Stimulated activated naive CD8-positive, alpha-beta T cell treated with anti-CD3 and anti-CD28 coated beads, Interleukin-15, Interleukin-2, amounts not matched to agents 100 ng/mL and 50 ng/mL, for 24 hours (primary cell): ENCODE measurements around the gene HS3ST3B1.
A peak's percentile ranks its signal among the peaks of the same experiment; 100 is the strongest.

Experiments used
- H3K27ac Mint-ChIP-seq: one replicate; pipeline ENCODE4 v1.8.0; 2021; ENCODE audit warnings: mild to moderate bottlenecking, mixed read lengths
- H3K27me3 Mint-ChIP-seq: one replicate; pipeline ENCODE4 v1.8.0; 2021; ENCODE audit warnings: mixed read lengths
- H3K36me3 Mint-ChIP-seq: one replicate; pipeline ENCODE4 v1.8.0; 2021; ENCODE audit warnings: low read depth, mixed read lengths
- H3K4me1 Mint-ChIP-seq: one replicate; pipeline ENCODE4 v1.8.0; 2021; ENCODE audit warnings: low read depth, mixed read lengths
- H3K4me3 Mint-ChIP-seq: one replicate; pipeline ENCODE4 v1.8.0; 2021; ENCODE audit warnings: mild to moderate bottlenecking, mixed read lengths
- H3K9me3 Mint-ChIP-seq: one replicate; pipeline ENCODE4 v1.8.0; 2021; ENCODE audit warnings: mixed read lengths

The HS3ST3B1 gene

GRCh38 chr17:14321980-14322776 is 21.3 kb downstream of the HS3ST3B1 start:
- Mint-ChIP-seq H3K9me3 (peaks cover 4% of the 10 kb centered on the region), H3K27me3 (no peaks in the 10 kb centered on the region), H3K36me3 (peaks cover 14% of the 10 kb centered on the region), H3K27ac (peak overlapping the region; percentile 85), H3K4me1 (peaks cover 75% of the 10 kb centered on the region), H3K4me3 (peak overlapping the region; percentile 25)

- H3K4me1 Mint-ChIP-seq: peaks cover 75% of the 10 kb centered on the region
- H3K27ac Mint-ChIP-seq: no peak overlapping the region
- peaks cover 4% of the 10 kb centered on the region for H3K9me3 Mint-ChIP-seq
- no peak overlapping the region for H3K4me3 Mint-ChIP-seq
- H3K36me3 Mint-ChIP-seq: peaks cover 21% of the 10 kb centered on the region
- no peaks in the 10 kb centered on the region for H3K27me3 Mint-ChIP-seq
Measured at GRCh38 chr17:14323522-14323981, 22.7 kb downstream of the HS3ST3B1 start.

GRCh38 chr17:14325618-14326167 is 24.8 kb downstream of the HS3ST3B1 start:
- H3K4me1 Mint-ChIP-seq: peaks cover 75% of the 10 kb centered on the region
- no peak overlapping the region for H3K4me3 Mint-ChIP-seq
- peaks cover 21% of the 10 kb centered on the region for H3K36me3 Mint-ChIP-seq
- no peaks in the 10 kb centered on the region for H3K27me3 Mint-ChIP-seq
- no peak overlapping the region for H3K27ac Mint-ChIP-seq
- H3K9me3 Mint-ChIP-seq: peaks cover 4% of the 10 kb centered on the region

GRCh38 chr17:14329900-14330491 is 29.1 kb downstream of the HS3ST3B1 start:
- Mint-ChIP-seq H3K27ac (no peak overlapping the region), H3K27me3 (no peaks in the 10 kb centered on the region), H3K9me3 (peaks cover 4% of the 10 kb centered on the region), H3K36me3 (peaks cover 17% of the 10 kb centered on the region), H3K4me1 (peaks cover 83% of the 10 kb centered on the region), H3K4me3 (no peak overlapping the region)

- peaks cover 85% of the 10 kb centered on the region for H3K4me1 Mint-ChIP-seq
- peaks cover 17% of the 10 kb centered on the region for H3K36me3 Mint-ChIP-seq
- H3K27me3 Mint-ChIP-seq: no peaks in the 10 kb centered on the region
- H3K27ac Mint-ChIP-seq: no peak overlapping the region
- no peak overlapping the region for H3K4me3 Mint-ChIP-seq
- peaks cover 4% of the 10 kb centered on the region for H3K9me3 Mint-ChIP-seq
Measured at GRCh38 chr17:14330492-14330962, 29.6 kb downstream of the HS3ST3B1 start.

GRCh38 chr17:14331225-14331981 is 30.5 kb downstream of the HS3ST3B1 start:
- Mint-ChIP-seq H3K4me1 (peaks cover 90% of the 10 kb centered on the region), H3K27ac (no peak overlapping the region), H3K4me3 (no peak overlapping the region), H3K27me3 (no peaks in the 10 kb centered on the region), H3K36me3 (peaks cover 13% of the 10 kb centered on the region), H3K9me3 (no peaks in the 10 kb centered on the region)

GRCh38 chr17:14331982-14332298 is 31.1 kb downstream of the HS3ST3B1 start:
- Mint-ChIP-seq H3K27me3 (no peaks in the 10 kb centered on the region), H3K9me3 (no peaks in the 10 kb centered on the region), H3K36me3 (peaks cover 11% of the 10 kb centered on the region), H3K27ac (no peak overlapping the region), H3K4me1 (peaks cover 96% of the 10 kb centered on the region), H3K4me3 (no peak overlapping the region)

GRCh38 chr17:14332331-14332730 is 31.4 kb downstream of the HS3ST3B1 start:
- Mint-ChIP-seq H3K36me3 (peaks cover 7% of the 10 kb centered on the region), H3K4me1 (peaks cover 98% of the 10 kb centered on the region), H3K9me3 (no peaks in the 10 kb centered on the region), H3K4me3 (no peak overlapping the region), H3K27me3 (no peaks in the 10 kb centered on the region), H3K27ac (no peak overlapping the region)

- Mint-ChIP-seq H3K4me3 (no peak overlapping the region), H3K27ac (peak overlapping the region; percentile 65), H3K9me3 (no peaks in the 10 kb centered on the region), H3K27me3 (no peaks in the 10 kb centered on the region), H3K36me3 (no peaks in the 10 kb centered on the region), H3K4me1 (peaks cover 98% of the 10 kb centered on the region)
Measured at GRCh38 chr17:14333506-14333905, 32.6 kb downstream of the HS3ST3B1 start.

GRCh38 chr17:14334276-14334840 is 33.5 kb downstream of the HS3ST3B1 start:
- Mint-ChIP-seq H3K27ac (peak overlapping the region; percentile 65), H3K36me3 (peaks cover 7% of the 10 kb centered on the region), H3K4me3 (peak overlapping the region; percentile 1), H3K4me1 (peaks cover 98% of the 10 kb centered on the region), H3K27me3 (no peaks in the 10 kb centered on the region), H3K9me3 (no peaks in the 10 kb centered on the region)

- H3K4me3 Mint-ChIP-seq: peak overlapping the region; percentile 1
- no peaks in the 10 kb centered on the region for H3K9me3 Mint-ChIP-seq
- H3K36me3 Mint-ChIP-seq: peaks cover 7% of the 10 kb centered on the region
- H3K27ac Mint-ChIP-seq: peak overlapping the region; percentile 9
- no peaks in the 10 kb centered on the region for H3K27me3 Mint-ChIP-seq
- peaks cover 98% of the 10 kb centered on the region for H3K4me1 Mint-ChIP-seq
Measured at GRCh38 chr17:14334919-14335318, 34.0 kb downstream of the HS3ST3B1 start.

- peaks cover 7% of the 10 kb centered on the region for H3K36me3 Mint-ChIP-seq
- H3K27ac Mint-ChIP-seq: peak overlapping the region; percentile 91
- no peak overlapping the region for H3K4me3 Mint-ChIP-seq
- H3K9me3 Mint-ChIP-seq: no peaks in the 10 kb centered on the region
- peaks cover 97% of the 10 kb centered on the region for H3K4me1 Mint-ChIP-seq
- no peaks in the 10 kb centered on the region for H3K27me3 Mint-ChIP-seq
Measured at GRCh38 chr17:14336418-14336817, 35.5 kb downstream of the HS3ST3B1 start.

- H3K4me3 Mint-ChIP-seq: peak overlapping the region; percentile 50
- peaks cover 7% of the 10 kb centered on the region for H3K36me3 Mint-ChIP-seq
- H3K9me3 Mint-ChIP-seq: no peaks in the 10 kb centered on the region
- H3K27ac Mint-ChIP-seq: peak overlapping the region; percentile 91
- H3K4me1 Mint-ChIP-seq: peaks cover 85% of the 10 kb centered on the region
- H3K27me3 Mint-ChIP-seq: no peaks in the 10 kb centered on the region
Measured at GRCh38 chr17:14337596-14338079, 36.8 kb downstream of the HS3ST3B1 start.
